Measurements from ENCODE around the gene MON1B. TPM values are rescaled to one million over a fixed set of nuclear protein-coding genes. Genes with fewer than 3 reads are reported as not detected.

MON1B gene
- total RNA-seq, 8 experiments from 2014 or later, result 11.9 to 30.3 (median 21.0) TPM

- Histone ChIP-seq H3K4me3 (no peak overlapping the region), H3K4me1 (replicated peaks in 1 of 2) (peaks cover 10 to 17% of the 10 kb centered on the region in 2 donors), H3K27ac (no peak overlapping the region)
- no peak for ATAC-seq (replicated peaks in 6 of 8)
- 20 to 74% (median 30%) methylated on average over 1 to 4 of the region's 5 CpGs; no CpG with 5 or more reads in 3 of the 10 experiments for WGBS, 10 experiments
- in situ Hi-C loops (cut with MboI; ENCODE audit: low pct_unique_long_range_greater_than_20kb in 2 of 9, low sequenced_read_pairs in 9 of 9, unreplicated experiment in 9 of 9), result no loop called here
Observed at GRCh38 chr16:77207030-77207429, 16.0 kb downstream of the MON1B start.

- in situ Hi-C loops (cut with MboI; ENCODE audit: low pct_unique_long_range_greater_than_20kb in 2 of 9, low sequenced_read_pairs in 9 of 9, unreplicated experiment in 9 of 9), result no loop called here
- H3K4me1 ChIP-seq (replicated peaks in 1 of 2), result peaks cover 13 to 15% of the 10 kb centered on the region in 2 donors
- no peak overlapping the region for H3K27ac ChIP-seq
- H3K4me3 ChIP-seq, result no peak overlapping the region
- no peak for ATAC-seq (replicated peaks in 6 of 8)
- WGBS, 10 experiments, result 67 to 100% (median 87%) methylated on average over 1 to 2 of the region's 3 CpGs; no CpG with 5 or more reads in 4 of the 10 experiments
Observed at GRCh38 chr16:77208382-77208781, 17.4 kb downstream of the MON1B start.

GRCh38 chr16:77211880-77212740, 21.1 kb downstream of the MON1B start:
- ATAC-seq (replicated peaks in 6 of 8), result peak; percentile 34 to 83 (median 78)
- 20% methylated on average over 1 of the region's 66 CpGs; no CpG with 5 or more reads in 9 of the 10 experiments for WGBS, 10 experiments
- in situ Hi-C loops (cut with MboI; ENCODE audit: low pct_unique_long_range_greater_than_20kb in 2 of 9, low sequenced_read_pairs in 9 of 9, unreplicated experiment in 9 of 9), result no loop called here
- Histone ChIP-seq H3K4me3 (peak overlapping the region; percentile 38 to 71 (median 50)), H3K4me1 (replicated peaks in 1 of 2) (peaks cover 0 to 4% of the 10 kb centered on the region in 2 donors), H3K27ac (peak overlapping the region; percentile 70 to 93)

GRCh38 chr16:77212741-77213541, 22.0 kb downstream of the MON1B start:
- WGBS, 10 experiments, result 9 to 100% (median 70%) methylated on average over 2 to 8 of the region's 62 CpGs; no CpG with 5 or more reads in 5 of the 10 experiments
- Histone ChIP-seq H3K27ac (peak overlapping the region; percentile 70 to 93), H3K4me3 (peak overlapping the region; percentile 38 to 71 (median 50)), H3K4me1 (replicated peaks in 1 of 2) (peaks cover 0 to 4% of the 10 kb centered on the region in 2 donors)
- in situ Hi-C loops (cut with MboI; ENCODE audit: low pct_unique_long_range_greater_than_20kb in 2 of 9, low sequenced_read_pairs in 9 of 9, unreplicated experiment in 9 of 9), result no loop called here
- peak; percentile 69 to 80 (median 75) for ATAC-seq (replicated peaks in 6 of 8)

- Histone ChIP-seq H3K4me1 (replicated peaks in 1 of 2) (peaks cover 0 to 4% of the 10 kb centered on the region in 2 donors), H3K4me3 (peak overlapping the region in 1 of 5 donors; percentile 71), H3K27ac (no peak overlapping the region)
- no peak for ATAC-seq (replicated peaks in 6 of 8)
- in situ Hi-C loops (cut with MboI; ENCODE audit: low pct_unique_long_range_greater_than_20kb in 2 of 9, low sequenced_read_pairs in 9 of 9, unreplicated experiment in 9 of 9), result no loop called here
- 43 to 95% (median 89%) methylated on average over 2 to 12 of the region's 15 CpGs; no CpG with 5 or more reads in 3 of the 10 experiments for WGBS, 10 experiments
Observed at GRCh38 chr16:77213542-77214106, 22.6 kb downstream of the MON1B start.

GRCh38 chr16:77214411-77215138, 23.6 kb downstream of the MON1B start:
- Histone ChIP-seq H3K4me3 (no peak overlapping the region), H3K27ac (no peak overlapping the region), H3K4me1 (replicated peaks in 1 of 2) (peaks cover 0 to 4% of the 10 kb centered on the region in 2 donors)
- 80 to 100% (median 97%) methylated on average over 1 to 9 of the region's 12 CpGs; no CpG with 5 or more reads in 4 of the 10 experiments for WGBS, 10 experiments
- in situ Hi-C loops (cut with MboI; ENCODE audit: low pct_unique_long_range_greater_than_20kb in 2 of 9, low sequenced_read_pairs in 9 of 9, unreplicated experiment in 9 of 9), result no loop called here
- ATAC-seq (replicated peaks in 6 of 8), result no peak

- 38 to 100% (median 94%) methylated on average over 1 to 3 of the region's 3 CpGs; no CpG with 5 or more reads in 1 of the 10 experiments for WGBS, 10 experiments
- Histone ChIP-seq H3K27ac (no peak overlapping the region), H3K4me1 (replicated peaks in 1 of 2) (no peaks in the 10 kb centered on the region), H3K4me3 (no peak overlapping the region)
- in situ Hi-C loops (cut with MboI; ENCODE audit: low pct_unique_long_range_greater_than_20kb in 2 of 9, low sequenced_read_pairs in 9 of 9, unreplicated experiment in 9 of 9), result no loop called here
- ATAC-seq (replicated peaks in 6 of 8), result no peak
Observed at GRCh38 chr16:77219437-77219836, 28.4 kb downstream of the MON1B start.

- in situ Hi-C loops (cut with MboI; ENCODE audit: low pct_unique_long_range_greater_than_20kb in 2 of 9, low sequenced_read_pairs in 9 of 9, unreplicated experiment in 9 of 9), result no loop called here
- no peak overlapping the region for H3K27ac ChIP-seq
- no peaks in the 10 kb centered on the region for H3K4me1 ChIP-seq (replicated peaks in 1 of 2)
- H3K4me3 ChIP-seq, result no peak overlapping the region
- 0 to 71% (median 44%) methylated on average over 1 to 3 of the region's 3 CpGs; no CpG with 5 or more reads in 3 of the 10 experiments for WGBS, 10 experiments
- ATAC-seq (replicated peaks in 6 of 8), result no peak
Observed at GRCh38 chr16:77220427-77220826, 29.4 kb downstream of the MON1B start.

GRCh38 chr16:77221482-77221881, 30.5 kb downstream of the MON1B start:
- 56 to 100% (median 80%) methylated on average over 1 to 4 of the region's 4 CpGs; no CpG with 5 or more reads in 1 of the 10 experiments for WGBS, 10 experiments
- Histone ChIP-seq H3K4me3 (no peak overlapping the region), H3K4me1 (replicated peaks in 1 of 2) (no peaks in the 10 kb centered on the region), H3K27ac (no peak overlapping the region)
- in situ Hi-C loops (cut with MboI; ENCODE audit: low pct_unique_long_range_greater_than_20kb in 2 of 9, low sequenced_read_pairs in 9 of 9, unreplicated experiment in 9 of 9), result no loop called here
- ATAC-seq (replicated peaks in 6 of 8), result no peak

GRCh38 chr16:77223184-77223583, 32.2 kb downstream of the MON1B start:
- WGBS, 10 experiments, result 26 to 100% (median 68%) methylated on average over 1 to 9 of the region's 10 CpGs; no CpG with 5 or more reads in 1 of the 10 experiments
- ATAC-seq (replicated peaks in 6 of 8), result no peak
- in situ Hi-C loops (cut with MboI; ENCODE audit: low pct_unique_long_range_greater_than_20kb in 2 of 9, low sequenced_read_pairs in 9 of 9, unreplicated experiment in 9 of 9), result no loop called here
- H3K4me3 ChIP-seq, result no peak overlapping the region
- no peaks in the 10 kb centered on the region for H3K4me1 ChIP-seq (replicated peaks in 1 of 2)
- no peak overlapping the region for H3K27ac ChIP-seq

GRCh38 chr16:77225182-77225581, 34.2 kb downstream of the MON1B start:
- in situ Hi-C loops (cut with MboI; ENCODE audit: low pct_unique_long_range_greater_than_20kb in 2 of 9, low sequenced_read_pairs in 9 of 9, unreplicated experiment in 9 of 9), result loop anchor here in 5 of 9 experiments (25.0 kb wide), 4 partner anchors 362 to 862 kb away; partner anchors contain the start of gene WWOX (in 2 of the 5)
- WGBS, 10 experiments, result 60 to 100% (median 96%) methylated on average over 2 to 3 of the region's 3 CpGs; no CpG with 5 or more reads in 4 of the 10 experiments
- Histone ChIP-seq H3K27ac (no peak overlapping the region), H3K4me1 (replicated peaks in 1 of 2) (no peaks in the 10 kb centered on the region), H3K4me3 (no peak overlapping the region)
- ATAC-seq (replicated peaks in 6 of 8), result no peak

- in situ Hi-C loops (cut with MboI; ENCODE audit: low pct_unique_long_range_greater_than_20kb in 2 of 9, low sequenced_read_pairs in 9 of 9, unreplicated experiment in 9 of 9), result loop anchor here in 5 of 9 experiments (25.0 kb wide), 4 partner anchors 360 to 860 kb away; partner anchors contain the start of gene WWOX (in 2 of the 5)
Observed at GRCh38 chr16:77227745-77228144, 36.8 kb downstream of the MON1B start.

More at GRCh38 chr16:77227745-77228144, 36.8 kb downstream of the MON1B start:
- no peak for ATAC-seq (replicated peaks in 6 of 8)
- Histone ChIP-seq H3K4me1 (replicated peaks in 1 of 2) (peaks cover 0 to 2% of the 10 kb centered on the region in 2 donors), H3K4me3 (no peak overlapping the region), H3K27ac (no peak overlapping the region)
- WGBS, 10 experiments, result 19 to 100% (median 89%) methylated on average over 1 to 5 of the region's 5 CpGs; no CpG with 5 or more reads in 3 of the 10 experiments

All from motor neuron (in vitro differentiated cells).